Globus pallidus (tissue), 1 donor: ENCODE data around the gene LRP8.
"Not testable (repeated sequence)": the region's sequence is repeated elsewhere in the genome, so short reads cannot be mapped to it uniquely, and the experiment has no call there.

ENCODE experiments used
- DNase-seq: peaks from one replicate; pipeline ENCODE4 v3.0.0-alpha.2; 2015; ENCODE audit warnings: low spot score

The LRP8 gene

DNA sequence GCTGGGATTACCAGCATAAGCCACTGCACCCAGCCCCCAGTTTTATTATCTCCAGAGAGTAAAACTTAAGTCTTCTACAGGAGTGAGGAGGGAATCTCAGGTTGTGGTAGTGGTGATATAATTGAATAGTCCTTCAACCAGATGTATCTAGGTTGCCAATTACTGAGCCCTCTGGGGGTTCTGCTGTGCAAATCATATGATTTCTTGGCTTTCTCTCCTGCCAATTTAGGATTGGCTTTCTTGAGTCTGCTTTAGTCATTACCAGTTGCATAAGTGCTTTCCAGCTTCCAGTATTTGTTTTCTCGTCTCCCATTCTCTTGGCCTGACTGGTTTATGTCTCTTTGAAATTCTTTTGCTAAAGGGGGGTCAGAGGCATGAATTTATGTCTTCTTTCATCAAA is 120.1 kb downstream of the LRP8 start:
- DNase-seq, result no peak

- DNase-seq, result no peak
Observed at GRCh38 chr1:53206735-53207379, 121.0 kb downstream of the LRP8 start.

- not testable (repeated sequence) for DNase-seq
Observed at GRCh38 chr1:53206083-53206685, 121.7 kb downstream of the LRP8 start.

DNA sequence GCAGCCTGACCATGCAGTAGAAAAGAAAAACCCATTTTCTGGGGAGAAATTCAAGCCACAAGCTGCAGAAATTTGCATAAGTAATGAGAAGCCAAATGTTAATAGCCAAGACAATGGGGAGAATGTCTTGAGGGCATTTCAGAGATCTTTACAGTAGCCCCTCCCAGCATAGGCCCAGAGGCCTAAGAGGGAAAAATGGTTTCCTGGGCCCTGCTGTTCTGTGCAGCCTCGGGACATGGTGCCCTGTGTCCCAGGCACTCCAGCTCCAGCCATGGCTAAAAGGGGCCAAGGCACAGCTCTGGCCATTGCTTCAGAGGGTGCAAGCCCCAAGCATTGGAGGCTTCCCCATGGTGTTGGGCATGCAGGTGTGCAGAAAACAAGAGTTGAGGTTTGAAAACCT is 122.4 kb downstream of the LRP8 start:
- DNase-seq, result not testable (repeated sequence)

GRCh38 chr1:53203466-53203865 is 124.4 kb downstream of the LRP8 start:
- no peak for DNase-seq

GRCh38 chr1:53198241-53198651 is 129.6 kb downstream of the LRP8 start:
- no peak for DNase-seq

DNA sequence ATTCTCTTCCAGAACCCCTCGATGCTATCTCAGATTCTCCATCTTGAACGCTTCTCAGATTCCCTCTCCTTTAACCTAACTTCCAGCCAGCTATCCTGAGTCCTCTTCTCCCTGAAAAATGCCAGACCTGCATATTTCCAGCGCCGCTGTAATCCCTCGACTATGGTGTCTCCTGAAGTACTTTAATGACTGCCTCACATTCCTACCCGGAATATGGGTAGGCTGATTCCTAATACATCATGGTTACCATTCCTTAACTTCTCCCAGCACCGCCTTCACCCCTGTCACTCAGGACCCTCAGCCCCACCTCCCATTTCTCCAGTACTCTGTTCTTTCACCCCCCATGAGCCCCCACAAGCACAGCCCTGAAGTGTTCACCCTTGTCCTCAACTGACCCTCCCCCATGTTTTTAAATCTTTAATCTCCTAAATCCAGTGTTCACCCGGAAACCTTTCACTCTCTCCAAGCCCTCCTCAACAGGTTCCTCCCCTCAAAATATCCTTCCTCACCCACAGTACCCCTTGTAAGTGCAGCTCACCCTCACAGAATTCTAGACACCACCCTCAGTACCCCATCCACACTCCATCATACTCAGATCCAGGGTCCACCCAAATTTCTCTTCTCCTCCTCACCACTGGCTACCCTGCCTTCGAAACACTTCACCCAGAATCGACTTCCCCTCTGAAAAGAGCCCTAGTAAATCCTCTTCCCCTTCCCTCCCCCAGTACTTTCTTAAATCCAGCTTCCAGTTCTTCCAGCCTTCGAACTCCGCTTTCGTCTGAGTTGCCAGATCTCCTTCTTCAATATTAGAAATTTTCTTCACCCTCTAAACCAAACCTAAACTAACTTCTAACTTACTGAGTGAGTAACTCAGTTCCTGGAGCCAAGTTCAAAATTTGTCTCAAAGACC is 130.3 kb downstream of the LRP8 start:
- no peak for DNase-seq

DNA sequence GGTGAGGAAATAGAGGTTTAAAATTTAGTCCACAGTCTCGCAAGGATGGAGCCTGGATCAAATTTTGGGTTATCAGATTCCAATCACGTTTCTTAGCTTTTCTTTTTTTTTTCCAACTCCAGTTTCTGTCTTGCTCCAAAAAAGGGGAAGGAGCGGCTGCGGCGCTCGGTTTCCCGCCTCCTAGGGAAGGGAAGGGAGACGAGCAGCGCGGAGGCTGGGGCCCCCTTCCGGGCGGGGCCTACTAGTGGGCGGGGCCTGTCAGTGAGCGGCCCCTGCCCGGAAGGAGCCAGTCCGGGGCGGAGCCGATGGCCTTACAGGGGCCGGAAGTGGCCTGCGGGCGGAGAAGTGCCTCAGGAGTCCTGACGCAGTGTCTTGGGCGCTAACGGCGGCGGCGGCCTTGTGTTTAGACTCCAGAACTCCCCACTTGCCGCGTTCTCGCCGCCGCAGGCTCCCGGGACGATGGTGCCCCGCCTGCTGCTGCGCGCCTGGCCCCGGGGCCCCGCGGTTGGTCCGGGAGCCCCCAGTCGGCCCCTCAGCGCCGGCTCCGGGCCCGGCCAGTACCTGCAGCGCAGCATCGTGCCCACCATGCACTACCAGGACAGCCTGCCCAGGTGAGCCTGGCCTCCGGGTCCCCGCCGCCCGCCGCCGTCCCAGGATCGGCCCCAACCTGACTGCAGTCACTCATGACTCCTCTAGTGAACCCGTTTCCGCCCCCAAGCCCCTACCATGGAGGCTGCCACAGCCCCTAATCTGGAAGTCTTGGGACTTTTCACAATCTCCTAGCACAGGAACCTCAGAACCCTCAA is 131.2 kb downstream of the LRP8 start, which contains the start of gene CPT2:
Gene CPT2 (plus strand): TSS at position 340 of the 806 bp plus-strand sequence. CDS start 120 bp downstream, at position 460.
- DNase-seq, result peak; percentile 94

GRCh38 chr1:53196017-53196484 is 131.8 kb downstream of the LRP8 start:
- DNase-seq, result no peak

DNA sequence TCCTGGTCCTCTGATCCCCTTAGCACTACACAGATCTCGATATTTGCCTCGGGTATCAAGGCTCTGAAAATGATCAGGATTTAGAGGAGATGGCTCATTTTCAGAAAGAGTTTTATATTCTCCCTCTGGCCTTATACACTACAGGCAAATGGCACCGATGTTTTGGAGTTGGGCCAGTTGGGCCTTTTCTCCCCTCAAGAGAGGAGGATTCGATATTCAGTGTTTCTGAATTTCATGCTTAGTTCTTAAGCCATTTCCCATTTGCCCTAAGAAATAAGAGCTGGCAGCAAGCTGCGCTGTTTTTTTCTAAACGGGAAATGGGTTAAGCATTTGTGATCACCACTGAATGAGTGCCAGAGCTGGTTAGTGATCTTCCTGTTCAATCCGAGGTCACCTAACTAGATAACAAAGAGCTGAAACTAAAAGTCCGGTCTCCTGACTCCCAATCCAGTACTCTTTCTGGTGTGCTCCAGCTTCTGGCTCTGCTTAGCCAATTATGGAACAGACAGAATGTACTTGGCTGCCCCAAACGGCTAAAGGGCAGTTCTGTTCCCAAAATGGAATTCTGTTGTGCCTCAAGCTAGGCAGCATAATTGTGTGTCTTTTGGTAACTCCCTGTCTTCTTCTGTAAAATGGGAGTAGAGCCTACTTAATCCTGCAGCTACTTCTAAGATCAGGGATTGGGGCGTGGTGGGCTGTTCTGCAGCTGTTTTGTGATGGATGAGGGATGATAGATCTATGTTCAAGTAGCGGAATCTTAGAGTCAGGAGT is 132.4 kb downstream of the LRP8 start:
- no peak for DNase-seq
